ENCODE data around the gene CATSPERB.

GRCh38 chr14:91780452-91780851 lies 48.6 kb upstream of the CATSPERB start:
- TF ChIP-seq CTCF (conservative IDR thresholded peaks at IDR 0.05 in 1 of 2, IDR thresholded peaks at IDR 0.05 in 1 of 2; ENCODE audit: low read depth in 1 of 2, low read length in 2 of 2) (no peak), EZH2 (IDR thresholded peaks at IDR 0.05; ENCODE audit: low read length, missing control alignments) (no peak)
